Neural crest cell (in vitro differentiated cells): ENCODE results near the gene PRSS22. TPM values are rescaled to one million over a fixed set of nuclear protein-coding genes. Genes with fewer than 3 reads are reported as not detected.

Experiments
- DNase-seq: peaks from one replicate; pipeline ENCODE4 v3.0.0; 2021; ENCODE audit warnings: low read depth, mixed read lengths, low spot score
- H3K27ac Mint-ChIP-seq: one replicate; pipeline ENCODE4 v1.8.0; 2021; ENCODE audit warnings: mild to moderate bottlenecking, mixed read lengths; ENCODE audit not compliant: unreplicated experiment
- H3K27me3 Mint-ChIP-seq: 2 replicates; pipeline ENCODE4 v1.8.0; 2021; ENCODE audit warnings: low read depth, mild to moderate bottlenecking, mixed read lengths
- H3K36me3 Mint-ChIP-seq: 2 replicates; pipeline ENCODE4 v1.8.0; 2021; ENCODE audit warnings: low read depth, mild to moderate bottlenecking, mixed read lengths
- H3K4me1 Mint-ChIP-seq: 2 replicates; pipeline ENCODE4 v1.8.0; 2021; ENCODE audit warnings: mixed read lengths
- H3K4me3 Mint-ChIP-seq: one replicate; pipeline ENCODE4 v1.8.0; 2021; ENCODE audit warnings: mild to moderate bottlenecking, mixed read lengths
- H3K9me3 Mint-ChIP-seq: 2 replicates; pipeline ENCODE4 v1.8.0; 2021; ENCODE audit warnings: mixed read lengths
- CTCF ChIP-seq: fragments of 200-600 bp; sonication (generic); conservative IDR thresholded peaks from 2 replicates; pipeline ENCODE4 v1.5.0; 2021; ENCODE audit warnings: antibody characterized with exemption, mild to moderate bottlenecking
- total RNA-seq: library from RNA; stranded (reverse); gene quantifications from 2 replicates; pipeline ENCODE4 v1.2.1, GENCODE V29; 2021

PRSS22 gene
- total RNA-seq, 1 donor from 2014 or later = not detected

GRCh38 chr16:2874912-2875362, 17.0 kb upstream of the PRSS22 start:
- H3K4me3 Mint-ChIP-seq = no peak overlapping the region
- H3K4me1 Mint-ChIP-seq = no peaks in the 10 kb centered on the region
- no peak overlapping the region for H3K27ac Mint-ChIP-seq
- peak; percentile 96 for TF ChIP-seq CTCF
- H3K9me3 Mint-ChIP-seq = no peaks in the 10 kb centered on the region
- H3K36me3 Mint-ChIP-seq = no peaks in the 10 kb centered on the region
- peak; percentile 61 for DNase-seq
- H3K27me3 Mint-ChIP-seq = peaks cover 70% of the 10 kb centered on the region

- H3K36me3 Mint-ChIP-seq = no peaks in the 10 kb centered on the region
- peaks cover 70% of the 10 kb centered on the region for H3K27me3 Mint-ChIP-seq
- H3K4me3 Mint-ChIP-seq = peak overlapping the region; percentile 15
- TF ChIP-seq CTCF = no peak
- no peaks in the 10 kb centered on the region for H3K4me1 Mint-ChIP-seq
- no peak for DNase-seq
- no peaks in the 10 kb centered on the region for H3K9me3 Mint-ChIP-seq
- no peak overlapping the region for H3K27ac Mint-ChIP-seq
Measured at GRCh38 chr16:2874032-2874911, 16.3 kb upstream of the PRSS22 start.

- no peaks in the 10 kb centered on the region for H3K9me3 Mint-ChIP-seq
- H3K4me1 Mint-ChIP-seq = no peaks in the 10 kb centered on the region
- peaks cover 74% of the 10 kb centered on the region for H3K27me3 Mint-ChIP-seq
- H3K36me3 Mint-ChIP-seq = no peaks in the 10 kb centered on the region
- H3K4me3 Mint-ChIP-seq = no peak overlapping the region
- no peak for DNase-seq
- H3K27ac Mint-ChIP-seq = no peak overlapping the region
- TF ChIP-seq CTCF = no peak
Measured at GRCh38 chr16:2871926-2872325, 14.0 kb upstream of the PRSS22 start.

- Mint-ChIP-seq H3K27me3 (peaks cover 82% of the 10 kb centered on the region), H3K36me3 (no peaks in the 10 kb centered on the region), H3K27ac (peak overlapping the region; percentile 95), H3K4me3 (peak overlapping the region; percentile 90), H3K4me1 (no peaks in the 10 kb centered on the region), H3K9me3 (no peaks in the 10 kb centered on the region)
- DNase-seq = peak; percentile 99
- peak; percentile 99 for TF ChIP-seq CTCF
Measured at GRCh38 chr16:2867987-2868789, 10.2 kb upstream of the PRSS22 start.

- peaks cover 77% of the 10 kb centered on the region for H3K27me3 Mint-ChIP-seq
- H3K36me3 Mint-ChIP-seq = no peaks in the 10 kb centered on the region
- no peak for DNase-seq
- no peak for TF ChIP-seq CTCF
- H3K27ac Mint-ChIP-seq = no peak overlapping the region
- H3K9me3 Mint-ChIP-seq = no peaks in the 10 kb centered on the region
- peak overlapping the region; percentile 90 for H3K4me3 Mint-ChIP-seq
- H3K4me1 Mint-ChIP-seq = no peaks in the 10 kb centered on the region
Measured at GRCh38 chr16:2867661-2867986, 9.7 kb upstream of the PRSS22 start.
